ENCODE measurements around the gene CDH4. TPM values are rescaled to one million over a fixed set of nuclear protein-coding genes. Genes with fewer than 3 reads are reported as not detected.

Gene CDH4
- total and polyA plus RNA-seq, 7 donors: under 0.01 to 0.06 TPM; not detected in 5

GRCh38 chr20:61262514-61262913, 10.5 kb downstream of the CDH4 start:
- H3K27me3 ChIP-seq: peaks cover 0 to 60% (median 14%) of the 10 kb centered on the region in 3 donors
- no peak overlapping the region for H3K27ac ChIP-seq
- no peak overlapping the region for H3K4me3 ChIP-seq
- no peaks in the 10 kb centered on the region for H3K4me1 ChIP-seq
- intact Hi-C loops (cut with DNase I): no loop called here
- H3K36me3 ChIP-seq: no peaks in the 10 kb centered on the region
- DNase-seq: no peak
- TF ChIP-seq CTCF (IDR thresholded peaks at IDR 0.05) (no peak), POLR2AphosphoS5 (IDR thresholded peaks at IDR 0.05) (no peak), EP300 (IDR thresholded peaks at IDR 0.05) (no peak), POLR2A (IDR thresholded peaks at IDR 0.05) (no peak)
- no peaks in the 10 kb centered on the region for H3K9me3 ChIP-seq

- Histone ChIP-seq H3K4me1 (no peaks in the 10 kb centered on the region), H3K9me3 (no peaks in the 10 kb centered on the region), H3K27ac (no peak overlapping the region), H3K36me3 (no peaks in the 10 kb centered on the region), H3K4me3 (no peak overlapping the region), H3K27me3 (peaks cover 0 to 60% (median 14%) of the 10 kb centered on the region in 3 donors)
- 36 to 43% methylated on average over 10 of the region's 10 CpGs for WGBS, 2 donors
- intact Hi-C loops (cut with DNase I): no loop called here
- TF ChIP-seq POLR2AphosphoS5 (IDR thresholded peaks at IDR 0.05): no peak
- TF ChIP-seq CTCF (IDR thresholded peaks at IDR 0.05): peak in 2 of 4 experiments; percentile 18 to 46
- DNase-seq: no peak
Measured at GRCh38 chr20:61263084-61263695, 11.1 kb downstream of the CDH4 start.

DNA sequence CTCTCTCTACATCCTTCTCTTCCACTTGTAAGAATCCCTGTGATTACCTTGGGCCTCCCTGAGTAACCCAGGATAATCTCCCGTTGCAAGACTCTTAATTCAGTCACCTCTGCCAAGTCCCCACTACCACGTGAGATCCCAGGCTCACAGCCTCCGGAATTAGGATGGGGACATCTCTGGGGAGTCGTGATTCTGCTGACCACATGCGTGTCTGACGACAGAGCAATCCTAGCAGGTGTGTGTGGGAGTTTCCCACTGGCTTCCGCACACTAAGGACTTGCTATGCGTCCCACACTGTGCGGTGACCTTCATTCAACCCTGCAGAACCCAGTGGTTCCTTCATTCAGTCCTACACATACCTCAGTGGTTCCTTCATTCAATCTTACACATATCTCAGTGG, 11.9 kb downstream of the CDH4 start:
- WGBS, 2 donors: 83 to 90% methylated on average over 9 of the region's 9 CpGs
- DNase-seq: no peak
- intact Hi-C loops (cut with DNase I): no loop called here
- Histone ChIP-seq H3K27me3 (peaks cover 0 to 55% (median 14%) of the 10 kb centered on the region in 3 donors), H3K4me1 (no peaks in the 10 kb centered on the region), H3K36me3 (no peaks in the 10 kb centered on the region), H3K9me3 (no peaks in the 10 kb centered on the region), H3K27ac (no peak overlapping the region), H3K4me3 (no peak overlapping the region)
- TF ChIP-seq CTCF (IDR thresholded peaks at IDR 0.05) (no peak), POLR2AphosphoS5 (IDR thresholded peaks at IDR 0.05) (no peak), POLR2A (IDR thresholded peaks at IDR 0.05) (no peak), EP300 (IDR thresholded peaks at IDR 0.05) (no peak)

DNA sequence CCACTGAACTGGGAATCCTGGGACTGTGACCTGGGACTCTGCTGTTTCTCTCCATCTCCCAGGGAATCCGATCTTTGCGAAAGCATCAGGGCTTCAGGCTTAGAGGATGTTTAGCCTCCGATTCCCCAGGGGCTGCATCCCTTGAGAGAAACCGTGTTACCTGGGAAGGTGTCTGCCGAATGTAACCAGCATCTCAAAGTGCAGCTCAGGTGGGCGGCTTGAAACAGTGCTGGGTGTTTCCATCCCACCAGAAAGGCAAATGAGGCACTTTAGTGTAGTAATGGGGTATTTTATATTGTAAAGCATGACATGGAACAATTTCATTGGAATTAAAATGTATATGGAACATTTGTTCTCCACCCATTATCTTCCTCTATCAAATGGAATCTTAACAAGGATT, 15.2 kb downstream of the CDH4 start:
- no peak overlapping the region for H3K27ac ChIP-seq
- intact Hi-C loops (cut with DNase I): no loop called here
- H3K4me1 ChIP-seq: peaks cover 0 to 4% (median 0%) of the 10 kb centered on the region in 4 donors
- no peak for DNase-seq
- H3K9me3 ChIP-seq: no peaks in the 10 kb centered on the region
- no peak for TF ChIP-seq EP300 (IDR thresholded peaks at IDR 0.05)
- no peak for TF ChIP-seq POLR2AphosphoS5 (IDR thresholded peaks at IDR 0.05)
- no peak overlapping the region for H3K4me3 ChIP-seq
- no peaks in the 10 kb centered on the region for H3K36me3 ChIP-seq
- 50 to 73% methylated on average over 6 of the region's 6 CpGs for WGBS, 2 donors
- H3K27me3 ChIP-seq: peaks cover 0 to 38% (median 14%) of the 10 kb centered on the region in 3 donors

DNA sequence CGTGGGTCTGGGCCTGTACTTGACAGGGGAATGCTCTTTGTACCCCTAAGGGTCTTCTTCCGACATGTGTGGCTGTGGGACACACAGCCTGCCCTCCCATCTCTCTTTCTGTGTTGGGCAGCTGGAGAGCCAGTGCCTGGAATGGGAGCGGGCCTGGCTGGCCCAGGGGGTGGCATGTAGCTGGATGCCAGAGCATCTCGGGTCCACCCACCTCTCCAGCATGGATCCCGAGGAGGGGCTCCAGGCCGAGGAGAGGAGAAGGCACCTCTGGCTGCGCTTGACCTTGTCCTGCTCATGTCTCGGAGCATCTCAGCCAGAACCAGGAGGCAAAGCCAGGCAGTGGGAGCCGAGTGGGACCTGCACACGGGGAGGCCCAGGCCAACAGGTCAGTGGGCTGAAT, 16.0 kb downstream of the CDH4 start:
- no peak overlapping the region for H3K4me3 ChIP-seq
- peaks cover 0 to 35% (median 14%) of the 10 kb centered on the region in 3 donors for H3K27me3 ChIP-seq
- TF ChIP-seq POLR2AphosphoS5 (IDR thresholded peaks at IDR 0.05) (no peak), EP300 (IDR thresholded peaks at IDR 0.05) (no peak), CTCF (IDR thresholded peaks at IDR 0.05) (no peak), POLR2A (IDR thresholded peaks at IDR 0.05) (no peak)
- no peak overlapping the region for H3K27ac ChIP-seq
- peaks cover 0 to 4% (median 0%) of the 10 kb centered on the region in 4 donors for H3K4me1 ChIP-seq
- H3K36me3 ChIP-seq: no peaks in the 10 kb centered on the region
- WGBS, 2 donors: 84 to 89% methylated on average over 10 of the region's 10 CpGs
- H3K9me3 ChIP-seq: no peaks in the 10 kb centered on the region
- DNase-seq: no peak
- intact Hi-C loops (cut with DNase I): no loop called here

All from sigmoid colon (tissue), 7 donors.